ENCODE data around the gene IRX4.

The IRX4 gene

GRCh38 chr5:1926471-1927341 is 44.0 kb upstream of the IRX4 start:
- Mint-ChIP-seq H3K4me3 (no peak overlapping the region), H3K9me3 (no peaks in the 10 kb centered on the region)
- no peak for TF ChIP-seq CTCF (IDR thresholded peaks at IDR 0.05; ENCODE audit: unreplicated experiment in 3 of 3)

DNA sequence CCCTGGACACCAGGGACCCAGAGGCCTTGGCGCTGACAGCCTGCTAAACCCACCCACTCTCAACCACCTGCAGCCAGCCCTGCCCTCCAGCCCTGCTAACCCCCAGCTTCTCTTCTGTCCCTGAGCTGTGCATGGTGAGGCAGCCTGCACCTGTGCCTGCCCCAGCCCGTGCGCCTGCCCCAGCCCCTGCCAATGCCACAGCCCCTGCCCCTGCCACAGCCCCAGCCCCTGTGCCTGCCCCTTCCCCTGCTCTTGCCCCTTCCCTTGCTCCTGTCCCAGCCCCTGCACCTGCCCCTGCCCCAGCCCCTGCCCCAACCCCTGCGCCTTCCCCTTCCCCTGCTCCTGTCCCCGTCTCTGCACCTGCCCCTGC is 43.3 kb upstream of the IRX4 start:
- no peaks in the 10 kb centered on the region for H3K4me1 Mint-ChIP-seq
- peaks cover 25% of the 10 kb centered on the region for H3K27me3 Mint-ChIP-seq (ENCODE audit: low read depth)
- no peaks in the 10 kb centered on the region for H3K36me3 Mint-ChIP-seq (ENCODE audit: low read depth)
- H3K27ac Mint-ChIP-seq: no peak overlapping the region
- H3K9me3 Mint-ChIP-seq: no peaks in the 10 kb centered on the region
- TF ChIP-seq CTCF (IDR thresholded peaks at IDR 0.05; ENCODE audit: unreplicated experiment in 3 of 3): no peak
- H3K4me3 Mint-ChIP-seq: no peak overlapping the region

More at GRCh38 chr5:1926471-1927341, 44.0 kb upstream of the IRX4 start:
- Mint-ChIP-seq H3K36me3 (ENCODE audit: low read depth) (no peaks in the 10 kb centered on the region), H3K4me1 (no peaks in the 10 kb centered on the region), H3K27me3 (ENCODE audit: low read depth) (peaks cover 20% of the 10 kb centered on the region), H3K27ac (no peak overlapping the region)

GRCh38 chr5:1925111-1926070 is 42.7 kb upstream of the IRX4 start:
- TF ChIP-seq CTCF (IDR thresholded peaks at IDR 0.05; ENCODE audit: unreplicated experiment in 3 of 3): no peak
- Mint-ChIP-seq H3K9me3 (no peaks in the 10 kb centered on the region), H3K4me1 (no peaks in the 10 kb centered on the region), H3K27ac (no peak overlapping the region), H3K36me3 (ENCODE audit: low read depth) (no peaks in the 10 kb centered on the region), H3K27me3 (ENCODE audit: low read depth) (peaks cover 28% of the 10 kb centered on the region), H3K4me3 (no peak overlapping the region)

DNA sequence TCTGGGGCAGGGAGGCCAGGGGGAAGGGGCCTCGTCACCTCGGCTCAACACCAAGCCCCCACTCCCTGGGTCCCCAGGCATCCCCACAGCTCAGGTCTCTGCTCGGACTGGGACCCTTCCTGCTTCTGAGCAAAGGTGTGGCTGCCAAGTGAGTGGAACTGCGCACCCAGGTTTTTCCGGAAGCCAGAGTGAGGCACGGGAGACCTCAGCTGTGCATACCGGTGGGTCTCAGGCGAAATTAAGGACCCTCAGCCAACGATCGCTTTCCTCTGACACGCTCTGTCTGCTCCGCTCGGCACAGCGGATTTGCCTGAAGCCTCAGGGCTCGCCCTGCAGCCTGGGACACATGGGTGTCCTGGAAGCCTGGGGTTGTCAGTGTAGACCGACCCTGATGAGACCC is 41.0 kb upstream of the IRX4 start:
- Mint-ChIP-seq H3K4me3 (no peak overlapping the region), H3K36me3 (ENCODE audit: low read depth) (no peaks in the 10 kb centered on the region), H3K4me1 (no peaks in the 10 kb centered on the region), H3K9me3 (no peaks in the 10 kb centered on the region), H3K27ac (no peak overlapping the region), H3K27me3 (ENCODE audit: low read depth) (peaks cover 40% of the 10 kb centered on the region)
- TF ChIP-seq CTCF (IDR thresholded peaks at IDR 0.05; ENCODE audit: unreplicated experiment in 3 of 3): no peak

- no peak overlapping the region for H3K27ac Mint-ChIP-seq
- H3K4me3 Mint-ChIP-seq: no peak overlapping the region
- peaks cover 40% of the 10 kb centered on the region for H3K27me3 Mint-ChIP-seq (ENCODE audit: low read depth)
- no peaks in the 10 kb centered on the region for H3K4me1 Mint-ChIP-seq
- H3K36me3 Mint-ChIP-seq (ENCODE audit: low read depth): no peaks in the 10 kb centered on the region
- H3K9me3 Mint-ChIP-seq: no peaks in the 10 kb centered on the region
- TF ChIP-seq CTCF (IDR thresholded peaks at IDR 0.05; ENCODE audit: unreplicated experiment in 3 of 3): no peak
Observed at GRCh38 chr5:1923341-1923740, 40.6 kb upstream of the IRX4 start.
